Measurements from ENCODE around the gene RETSAT.
"Not testable (repeated sequence)": the region's sequence is repeated elsewhere in the genome, so short reads cannot be mapped to it uniquely, and the experiment has no call there.

Gene RETSAT

DNA sequence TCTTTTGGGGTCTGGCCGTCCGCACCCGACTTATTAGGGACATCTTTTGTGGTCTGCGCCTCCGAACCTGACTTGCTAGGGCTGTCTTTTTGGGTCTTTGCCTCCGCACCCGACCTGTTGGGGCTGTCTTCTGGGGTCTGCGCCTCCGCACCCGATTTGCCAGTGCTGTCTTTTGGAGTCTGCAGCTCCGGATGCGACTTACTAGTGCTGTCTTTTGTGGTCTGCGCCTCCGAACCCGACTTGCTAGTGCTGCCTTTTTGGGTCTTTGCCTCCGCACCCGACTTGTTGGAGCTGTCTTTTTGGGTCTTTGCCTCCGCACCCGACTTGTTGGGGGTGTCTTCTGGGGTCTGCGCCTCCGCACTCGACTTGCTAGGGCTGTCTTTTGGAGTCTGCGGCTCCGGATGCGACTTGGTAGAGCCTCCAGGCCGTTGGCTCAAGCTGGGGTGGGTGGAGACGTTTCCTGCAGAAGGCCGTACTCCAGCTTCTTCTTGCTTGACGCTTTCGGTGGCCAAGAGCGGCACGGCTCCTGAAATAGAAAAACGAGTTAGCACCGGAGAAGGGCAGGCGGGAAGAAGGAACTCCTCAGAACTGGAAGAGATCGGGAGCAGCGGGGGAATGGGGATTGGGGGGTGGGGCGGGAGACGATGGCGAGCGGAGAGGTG lies 27.0 kb downstream of the RETSAT start:
- DNase-seq = peak; percentile 22
- no peaks in the 10 kb centered on the region for H3K27me3 ChIP-seq (ENCODE audit: insufficient read depth, low read depth, severe bottlenecking)
- H3K9me3 ChIP-seq (ENCODE audit: severe bottlenecking) = no peaks in the 10 kb centered on the region
- peaks cover 47% of the 10 kb centered on the region for H3K36me3 ChIP-seq
- TF ChIP-seq CTCF (IDR thresholded peaks at IDR 0.05; ENCODE audit: low read depth, low read length) = no peak
- H3K27ac ChIP-seq = peak overlapping the region; percentile 99
- peak overlapping the region; percentile 80 for H3K4me3 ChIP-seq (ENCODE audit: low read depth, low read length)

DNA sequence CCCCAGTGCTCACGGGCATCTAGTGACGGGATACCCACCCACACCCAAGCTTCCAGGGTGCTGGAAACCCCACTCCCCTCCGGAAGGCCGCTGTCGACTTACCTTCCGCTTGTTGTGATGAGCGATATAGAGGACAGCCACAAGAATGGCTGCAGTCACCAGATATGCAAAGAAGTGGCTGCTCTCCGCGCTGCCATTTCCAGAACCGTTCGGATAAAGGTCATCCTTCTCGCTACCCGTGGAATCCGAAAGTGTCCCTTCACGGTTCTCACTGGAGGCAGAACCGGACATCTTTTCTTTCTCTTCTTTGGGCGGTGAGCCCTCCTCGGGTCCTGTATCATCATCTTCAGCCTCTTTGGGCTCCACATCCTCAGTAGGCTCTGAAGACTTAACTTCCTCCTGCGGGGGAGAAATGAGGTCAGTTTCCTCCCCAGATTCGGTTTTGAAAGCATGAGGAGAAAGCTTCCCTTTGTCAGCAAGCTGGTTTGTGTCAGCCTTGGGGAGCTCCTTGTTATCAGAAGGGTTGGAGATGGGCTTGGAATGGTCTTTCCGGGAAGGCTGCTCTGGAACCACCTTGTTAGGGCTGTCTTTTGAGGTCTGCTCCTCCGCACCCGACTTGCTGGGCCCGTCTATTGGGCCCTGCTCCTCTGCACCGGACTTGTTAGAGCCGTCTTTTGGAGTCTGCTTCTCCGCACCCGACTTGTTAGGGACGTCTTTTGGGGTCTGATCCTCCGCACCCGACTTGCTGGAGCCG lies 27.7 kb downstream of the RETSAT start:
- Histone ChIP-seq H3K36me3 (peaks cover 53% of the 10 kb centered on the region), H3K27me3 (ENCODE audit: insufficient read depth, low read depth, severe bottlenecking) (no peaks in the 10 kb centered on the region), H3K4me3 (ENCODE audit: low read depth, low read length) (peak overlapping the region; percentile 80), H3K27ac (no peak overlapping the region), H3K9me3 (ENCODE audit: severe bottlenecking) (no peaks in the 10 kb centered on the region)
- TF ChIP-seq CTCF (IDR thresholded peaks at IDR 0.05; ENCODE audit: low read depth, low read length) = no peak
- no peak for DNase-seq

- no peak overlapping the region for H3K27ac ChIP-seq
- H3K27me3 ChIP-seq (ENCODE audit: insufficient read depth, low read depth, severe bottlenecking) = no peaks in the 10 kb centered on the region
- no peak for TF ChIP-seq CTCF (IDR thresholded peaks at IDR 0.05; ENCODE audit: low read depth, low read length)
- no peak overlapping the region for H3K4me3 ChIP-seq (ENCODE audit: low read depth, low read length)
- peaks cover 64% of the 10 kb centered on the region for H3K36me3 ChIP-seq
- no peaks in the 10 kb centered on the region for H3K9me3 ChIP-seq (ENCODE audit: severe bottlenecking)
- DNase-seq = no peak
Observed at GRCh38 chr2:85325466-85325811, 28.9 kb downstream of the RETSAT start.

DNA sequence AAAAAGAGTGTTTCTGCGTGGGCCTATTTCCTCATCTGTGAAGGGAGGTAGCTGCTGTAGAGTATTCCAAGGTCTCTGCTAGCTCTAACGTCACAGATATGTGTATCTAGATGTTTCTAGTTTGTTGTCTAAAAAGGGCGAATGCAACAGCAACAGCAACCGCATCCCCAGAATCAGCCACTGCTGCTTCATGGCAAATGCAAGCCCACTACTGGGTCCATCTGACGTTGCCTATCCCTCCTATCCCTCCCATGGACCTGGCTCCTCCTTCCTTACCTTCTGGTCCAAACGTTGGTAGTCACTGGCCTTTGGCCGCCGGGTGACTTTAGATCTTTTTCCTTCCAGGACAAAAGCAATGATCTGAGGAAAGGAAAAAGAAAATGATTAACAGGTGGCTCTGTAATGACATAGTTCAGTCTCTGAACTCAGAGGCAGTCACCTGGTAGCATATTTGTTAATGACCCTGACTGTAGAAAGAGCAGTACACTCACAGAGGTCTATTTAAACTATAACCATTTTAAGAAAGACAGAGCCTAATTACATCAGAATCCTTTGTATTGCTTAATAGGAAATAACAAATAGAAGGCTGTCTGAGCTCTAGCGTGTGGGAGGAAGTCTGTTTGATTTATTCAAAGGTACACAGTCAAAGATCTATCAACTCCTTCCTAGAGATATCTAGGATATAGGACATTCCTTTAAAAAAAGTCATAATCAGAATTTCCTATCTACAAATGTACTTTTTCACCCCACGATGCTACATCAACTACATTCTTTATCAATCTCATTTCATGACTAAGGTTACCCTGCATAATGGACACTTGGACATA lies 29.5 kb downstream of the RETSAT start:
- DNase-seq = no peak
- TF ChIP-seq CTCF (IDR thresholded peaks at IDR 0.05; ENCODE audit: low read depth, low read length) = no peak

DNA sequence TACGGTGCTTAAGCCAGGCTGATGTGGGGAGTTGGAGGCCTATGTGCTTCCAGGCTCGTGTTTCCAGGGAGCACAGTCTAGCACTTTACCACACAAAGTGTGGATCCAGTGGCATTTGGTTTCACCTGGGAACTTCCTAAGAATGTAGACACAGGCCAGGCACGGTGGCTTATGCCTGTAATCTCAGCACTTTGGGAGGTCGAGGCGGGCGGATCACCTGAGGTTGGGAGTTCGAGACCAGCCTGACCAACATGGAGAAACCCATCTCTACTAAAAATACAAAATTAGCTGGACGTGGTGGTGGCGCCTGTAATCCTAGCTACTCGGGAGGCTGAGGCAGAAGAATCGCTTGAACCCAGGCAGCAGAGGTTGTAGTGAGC lies 30.4 kb downstream of the RETSAT start:
- H3K36me3 ChIP-seq = peaks cover 75% of the 10 kb centered on the region
- not testable (repeated sequence) for DNase-seq; H3K27ac ChIP-seq; H3K4me3 ChIP-seq (ENCODE audit: low read depth, low read length); H3K27me3 ChIP-seq (ENCODE audit: insufficient read depth, low read depth, severe bottlenecking); H3K9me3 ChIP-seq (ENCODE audit: severe bottlenecking)

More for the DNA sequence above, 29.5 kb downstream of the RETSAT start:
- Histone ChIP-seq H3K27ac (no peak overlapping the region), H3K36me3 (peaks cover 70% of the 10 kb centered on the region), H3K4me3 (ENCODE audit: low read depth, low read length) (no peak overlapping the region), H3K27me3 (ENCODE audit: insufficient read depth, low read depth, severe bottlenecking) (no peaks in the 10 kb centered on the region), H3K9me3 (ENCODE audit: severe bottlenecking) (no peaks in the 10 kb centered on the region)

- H3K27ac ChIP-seq = no peak overlapping the region
- no peak for DNase-seq
- no peak overlapping the region for H3K4me3 ChIP-seq (ENCODE audit: low read depth, low read length)
- peaks cover 79% of the 10 kb centered on the region for H3K36me3 ChIP-seq
- TF ChIP-seq CTCF (IDR thresholded peaks at IDR 0.05; ENCODE audit: low read depth, low read length) = no peak
- H3K27me3 ChIP-seq (ENCODE audit: insufficient read depth, low read depth, severe bottlenecking) = no peaks in the 10 kb centered on the region
- no peaks in the 10 kb centered on the region for H3K9me3 ChIP-seq (ENCODE audit: severe bottlenecking)
Observed at GRCh38 chr2:85323351-85323987, 30.9 kb downstream of the RETSAT start.

Measured in WERI-Rb-1 (cell line).